IPS DF 4.7 (cell line): ENCODE data around the gene LECT2.

Experiments used
- DNase-seq: peaks from one replicate; pipeline ENCODE4 v3.0.0-alpha.2; 2013; ENCODE audit warnings: low spot score; ENCODE audit errors: extremely low read depth

LECT2 gene

GRCh38 chr5:135937245-135937911 is 17.4 kb downstream of the LECT2 start:
- DNase-seq: no peak

GRCh38 chr5:135934939-135935338 is 19.8 kb downstream of the LECT2 start:
- no peak for DNase-seq

GRCh38 chr5:135930949-135931295 is 23.9 kb downstream of the LECT2 start:
- no peak for DNase-seq

- no peak for DNase-seq
These were observed 24.5 kb downstream of the LECT2 start for GRCh38 chr5:135930029-135930948.

GRCh38 chr5:135921388-135921787 is 33.4 kb downstream of the LECT2 start:
- DNase-seq: no peak

DNA sequence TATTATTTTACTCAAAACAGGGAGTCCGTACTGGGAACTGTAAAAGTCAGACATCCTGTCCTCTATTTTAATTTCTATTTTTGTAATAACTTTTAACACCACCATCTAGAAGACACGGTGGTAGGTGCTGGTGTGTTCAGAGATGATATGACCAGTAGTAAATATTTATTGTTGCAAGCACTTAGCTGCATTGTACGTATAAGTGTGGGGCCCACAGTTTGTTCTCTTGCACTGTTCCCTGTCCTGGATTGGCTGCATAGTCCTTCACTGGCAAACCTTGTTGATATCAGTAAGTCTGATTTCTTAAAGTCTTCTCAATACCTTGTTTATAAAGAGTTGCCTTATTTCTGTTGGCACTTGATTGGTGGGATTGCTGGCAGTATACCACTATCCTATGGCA is 34.6 kb downstream of the LECT2 start:
- DNase-seq: no peak

- DNase-seq: no peak
These were observed 38.0 kb downstream of the LECT2 start for GRCh38 chr5:135916638-135917263.

- DNase-seq: no peak
These were observed 39.2 kb downstream of the LECT2 start for GRCh38 chr5:135915466-135916001.

DNA sequence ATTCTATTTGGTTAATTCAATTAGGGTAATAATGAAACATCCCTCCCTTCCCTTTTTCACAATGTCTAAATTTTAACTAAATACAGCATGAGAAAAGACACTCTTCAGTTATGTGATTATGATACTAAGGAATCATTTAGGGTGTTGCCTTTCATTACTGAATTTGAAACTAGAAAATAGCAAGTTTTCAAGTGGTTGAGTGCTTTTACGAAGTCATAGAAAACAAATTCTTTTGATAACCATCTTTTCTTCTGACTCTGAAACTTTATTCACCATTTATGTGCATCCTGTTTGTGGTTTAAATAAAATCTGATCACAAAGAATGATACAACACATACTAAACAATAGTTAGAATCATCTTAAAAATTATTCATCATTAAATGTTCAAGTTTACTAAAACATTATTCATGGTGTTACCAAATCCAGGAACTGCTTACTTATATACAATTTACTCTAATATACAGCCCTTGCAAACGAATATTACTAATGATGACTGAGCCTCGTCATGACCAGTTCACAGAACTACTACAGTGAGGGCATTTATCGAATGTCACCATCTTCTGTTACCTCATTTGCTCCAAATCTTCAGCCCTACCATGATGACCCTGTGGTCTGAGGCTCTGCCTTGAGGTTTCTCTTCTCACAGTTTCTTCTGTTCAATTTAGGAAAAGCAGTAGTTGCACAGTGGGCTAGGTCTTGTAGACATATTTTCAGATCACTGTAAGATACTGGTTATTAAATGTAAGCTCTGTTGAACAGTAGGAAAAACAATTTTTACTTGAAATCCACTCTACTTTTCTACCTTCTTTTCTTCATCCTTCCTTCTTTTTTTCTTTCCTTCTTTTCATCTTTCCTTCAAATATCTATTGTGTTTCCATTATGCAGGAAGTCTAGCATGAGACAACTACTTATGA is 40.8 kb downstream of the LECT2 start:
- no peak for DNase-seq

GRCh38 chr5:135905144-135905543 is 49.6 kb downstream of the LECT2 start:
- no peak for DNase-seq

GRCh38 chr5:135901633-135902032 is 53.1 kb downstream of the LECT2 start:
- DNase-seq: no peak

DNA sequence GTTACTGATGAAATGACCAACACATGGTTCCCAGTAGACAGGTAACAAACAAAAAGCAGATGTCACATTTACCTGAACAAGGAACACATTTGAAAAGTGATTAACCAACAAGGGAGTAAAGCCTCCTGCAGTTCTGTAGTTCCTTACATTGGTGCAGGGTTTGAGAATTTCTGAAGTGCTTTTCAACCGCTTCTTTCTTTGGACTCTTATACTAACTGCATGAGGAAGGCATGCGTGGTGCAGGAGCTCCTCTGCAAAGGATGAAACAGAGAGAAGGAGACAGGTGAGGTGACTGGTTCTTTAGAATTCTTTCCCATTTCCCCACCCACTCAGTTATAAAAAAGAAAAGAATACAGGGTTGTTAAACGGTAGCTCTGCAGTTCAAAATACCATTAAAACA is 54.5 kb downstream of the LECT2 start:
- no peak for DNase-seq

DNA sequence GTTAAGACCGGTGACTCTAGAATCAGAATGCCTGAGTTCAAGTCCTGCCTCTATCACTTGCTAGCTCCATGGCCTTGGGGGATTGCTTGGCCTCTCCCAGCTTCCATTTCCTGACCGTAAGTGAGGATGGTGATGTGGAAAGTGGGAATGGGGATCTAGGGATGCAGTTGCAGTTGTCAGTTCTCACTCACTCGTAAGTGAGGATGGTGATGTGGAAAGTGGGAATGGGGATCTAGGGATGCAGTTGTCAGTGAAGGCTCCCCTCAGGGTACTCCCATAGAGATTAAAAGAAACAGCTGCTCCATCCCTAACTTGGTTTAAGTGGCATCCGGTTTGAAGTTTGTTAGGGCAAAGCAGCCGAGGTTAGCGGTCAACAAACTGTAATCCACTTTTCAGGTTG is 56.1 kb downstream of the LECT2 start:
- no peak for DNase-seq
